Measurements from ENCODE around the gene MTLN.

- no peak for TF ChIP-seq DPF2 (IDR thresholded peaks at IDR 0.05)
- TF ChIP-seq CEBPB (IDR thresholded peaks at IDR 0.05; ENCODE audit: borderline replicate concordance in 1 of 2, low read depth in 2 of 2, low read length in 2 of 2) = no peak
- TF ChIP-seq HDAC2 (IDR thresholded peaks at IDR 0.05) = no peak
- no peak for TF ChIP-seq CTCF (IDR thresholded peaks at IDR 0.05 in 2 of 3, conservative IDR thresholded peaks at IDR 0.05 in 1 of 3; ENCODE audit: control insufficient read depth in 2 of 3, extremely low read depth in 1 of 3, insufficient read depth in 1 of 3, low read depth in 3 of 3, low read length in 3 of 3)
- TF ChIP-seq HCFC1 (IDR thresholded peaks at IDR 0.05; ENCODE audit: low read length) = no peak
- no peak for TF ChIP-seq POLR2AphosphoS5 (IDR thresholded peaks at IDR 0.05; ENCODE audit: low read length)
- no peak for TF ChIP-seq NFIC (IDR thresholded peaks at IDR 0.05; ENCODE audit: low read depth, low read length)
- no peak for TF ChIP-seq EGR1 (IDR thresholded peaks at IDR 0.05; ENCODE audit: borderline replicate concordance in 1 of 2, low read depth in 2 of 2, low read length in 2 of 2)
- TF ChIP-seq SP1 (IDR thresholded peaks at IDR 0.05; ENCODE audit: low read depth, low read length) = no peak
- TF ChIP-seq NR2C2 (IDR thresholded peaks at IDR 0.05; ENCODE audit: borderline replicate concordance, control insufficient read depth, insufficient read length, low read depth) = no peak
- TF ChIP-seq ZBTB33 (IDR thresholded peaks at IDR 0.05) = no peak
- no peak for TF ChIP-seq CHD1 (IDR thresholded peaks at IDR 0.05; ENCODE audit: low read depth, low read length)
Observed at GRCh38 chr2:110167326-110168000, 44.9 kb downstream of the MTLN start.

All from GM12878 (cell line).